Transverse colon (tissue), 4 donors: Measurements from ENCODE around the gene RHOT2. TPM values are rescaled to one million over a fixed set of nuclear protein-coding genes. Genes with fewer than 3 reads are reported as not detected.

ENCODE experiments used
- DNase-seq: peaks from one replicate; pipeline ENCODE4 v3.0.0-alpha.2; 2019
- H3K27ac ChIP-seq, 4 donors: fragments of 200-600 bp; sonication (generic); 2 replicates each; pipeline ENCODE4 v1.5.1; 2016 to 2018; ENCODE audit warnings: inconsistent platforms in 4 of 4
- H3K27me3 ChIP-seq: fragments of 200-600 bp; sonication (generic); 2 replicates; pipeline ENCODE4 v1.5.1; 2017; ENCODE audit warnings: inconsistent platforms
- H3K36me3 ChIP-seq, 4 donors: fragments of 200-600 bp; sonication (generic); 2 replicates each; pipeline ENCODE4 v1.5.1; 2017 to 2019; ENCODE audit warnings: inconsistent platforms in 4 of 4
- H3K4me1 ChIP-seq, 4 donors: fragments of 200-600 bp; sonication (generic); 2 replicates each; pipeline ENCODE4 v1.5.1; 2017 to 2020; ENCODE audit warnings: inconsistent platforms in 4 of 4
- H3K4me3 ChIP-seq, 4 donors: fragments of 200-600 bp; sonication (generic); 1 replicate in 1 of 4; 2 replicates in 3 of 4; pipeline versions ENCODE4 v1.5.1 to v1.6.1; 2017 to 2019; ENCODE audit warnings: inconsistent platforms in 4 of 4
- H3K9me3 ChIP-seq, 2 donors: fragments of 200-600 bp; sonication (generic); 2 replicates each; pipeline ENCODE4 v1.5.1; 2017 to 2019; ENCODE audit warnings: inconsistent platforms in 2 of 2
- CTCF ChIP-seq, 5 experiments: fragments of 200-600 bp in 3 of 5; fragments of 450-650 bp in 2 of 5; sonication (generic) in 3 of 5; IDR thresholded peaks; 1 replicate in 2 of 5; 2 replicates in 3 of 5; pipeline ENCODE4 v1.5.1; 2016 to 2017; ENCODE audit warnings: antibody characterized with exemption in 5 of 5, inconsistent platforms in 3 of 5, mild to moderate bottlenecking in 2 of 5, moderate library complexity in 1 of 5
- EP300 ChIP-seq: sonication (generic); formaldehyde crosslinking; IDR thresholded peaks from one replicate; pipeline ENCODE4 v1.6.1; 2017; ENCODE audit warnings: antibody characterized with exemption, low read depth
- POLR2A ChIP-seq: fragments of 450-650 bp; IDR thresholded peaks from one replicate; pipeline ENCODE4 v1.6.1; 2016; ENCODE audit warnings: antibody characterized with exemption, mild to moderate bottlenecking, moderate library complexity
- POLR2AphosphoS5 ChIP-seq, 3 donors: sonication (generic); formaldehyde crosslinking; IDR thresholded peaks; one replicate each; pipeline ENCODE4 v1.6.1; 2016; ENCODE audit warnings: antibody characterized with exemption in 3 of 3
- WGBS, 2 donors: methylation state at CpG; one replicate each; pipeline ENCODE4 v1.1.5; 2018; ENCODE audit warnings: low coverage in 1 of 2; 5-methylcytosine and 5-hydroxymethylcytosine counted together
- in situ Hi-C, 4 donors: fragments of 200-750 bp; cut with MboI; loops; one replicate each; pipeline versions ENCODE4 v1.15.0 to v1.15.1; 2017; ENCODE audit warnings: low sequenced_read_pairs in 3 of 4, low pct_ligation_motif_present in 1 of 4, low pct_unique_long_range_greater_than_20kb in 1 of 4
- intact Hi-C: fragments of 100-400 bp; cut with DNase I; formaldehyde crosslinking; loops from one replicate; pipeline ENCODE4 v1.15.1; 2023; ENCODE audit warnings: low total_unique reads
- total RNA-seq, 4 donors: library from RNA; depleted of rRNA; stranded (reverse); fragments of >200 nt; gene quantifications; one replicate each; pipeline ENCODE4 v1.1.0, GENCODE V29; 2016

The RHOT2 gene
- total RNA-seq, 4 donors from 2014 or later: 133 to 386 (median 259) TPM

GRCh38 chr16:634051-634670, 33.8 kb upstream of the RHOT2 start:
- Histone ChIP-seq H3K4me1 (peaks cover 11 to 33% (median 28%) of the 10 kb centered on the region in 4 donors), H3K36me3 (no peaks in the 10 kb centered on the region), H3K4me3 (no peak overlapping the region), H3K9me3 (no peaks in the 10 kb centered on the region), H3K27me3 (no peaks in the 10 kb centered on the region), H3K27ac (no peak overlapping the region)
- intact Hi-C loops: no loop called here
- no peak for TF ChIP-seq EP300
- no peak for TF ChIP-seq POLR2A
- no peak for TF ChIP-seq POLR2AphosphoS5 (IDR thresholded peaks at IDR 0.05)
- TF ChIP-seq CTCF (IDR thresholded peaks at IDR 0.05): no peak
- DNase-seq: no peak
- 89% methylated on average over 22 of the region's 22 CpGs; no CpG with 5 or more reads in 1 of the 2 donors for WGBS, 2 donors
- in situ Hi-C loops: no loop called here

GRCh38 chr16:634996-635395, 32.9 kb upstream of the RHOT2 start:
- intact Hi-C loops: no loop called here

GRCh38 chr16:635573-636205, 32.2 kb upstream of the RHOT2 start:
- Histone ChIP-seq H3K4me1 (peaks cover 11 to 25% (median 24%) of the 10 kb centered on the region in 4 donors), H3K9me3 (no peaks in the 10 kb centered on the region), H3K27me3 (no peaks in the 10 kb centered on the region), H3K4me3 (peak overlapping the region; percentile 73 to 94 (median 79)), H3K36me3 (no peaks in the 10 kb centered on the region), H3K27ac (peak overlapping the region; percentile 96 to 100 (median 98))
- no peak for TF ChIP-seq EP300
- TF ChIP-seq POLR2A: no peak
- TF ChIP-seq POLR2AphosphoS5 (IDR thresholded peaks at IDR 0.05): no peak
- TF ChIP-seq CTCF (IDR thresholded peaks at IDR 0.05): no peak
- in situ Hi-C loops: no loop called here
- no peak for DNase-seq
- intact Hi-C loops: loop anchor here (1.0 kb wide), 1 partner anchor 46 kb away; no protein-coding TSS in a partner anchor
- WGBS, 2 donors: 3% methylated on average over 41 of the region's 55 CpGs; no CpG with 5 or more reads in 1 of the 2 donors

More at GRCh38 chr16:634996-635395, 32.9 kb upstream of the RHOT2 start:
- no peak for DNase-seq
- WGBS, 2 donors: 76% methylated on average over 7 of the region's 7 CpGs; no CpG with 5 or more reads in 1 of the 2 donors
- TF ChIP-seq CTCF (IDR thresholded peaks at IDR 0.05) (no peak), EP300 (no peak), POLR2AphosphoS5 (IDR thresholded peaks at IDR 0.05) (no peak), POLR2A (no peak)
- Histone ChIP-seq H3K27me3 (no peaks in the 10 kb centered on the region), H3K9me3 (no peaks in the 10 kb centered on the region), H3K36me3 (no peaks in the 10 kb centered on the region), H3K27ac (no peak overlapping the region), H3K4me3 (peak overlapping the region in 1 of 4 donors; percentile 77), H3K4me1 (peaks cover 11 to 29% (median 28%) of the 10 kb centered on the region in 4 donors)
- in situ Hi-C loops: no loop called here

GRCh38 chr16:636206-637080, 31.5 kb upstream of the RHOT2 start, which contains the start of gene METTL26:
Gene METTL26, minus strand, starts transcription at chr16:636305. Its CDS starts 15 bp downstream, at chr16:636290.
- DNase-seq: peak; percentile 97
- in situ Hi-C loops (no loop called here), intact Hi-C loops (loop anchor here (1.0 kb wide), 1 partner anchor 47 kb away; no protein-coding TSS in a partner anchor)
- WGBS, 2 donors: 0 to 5% methylated on average over 4 to 66 of the region's 91 CpGs
- Histone ChIP-seq H3K4me3 (peak within 1 kb of the TSS; percentile 73 to 94 (median 79)), H3K9me3 (no peaks in the 10 kb centered on the region), H3K27me3 (no peaks in the 10 kb centered on the region), H3K36me3 (no peaks in the 10 kb centered on the region), H3K27ac (peak within 1 kb of the TSS; percentile 96 to 100 (median 98)), H3K4me1 (peaks cover 11 to 22% (median 21%) of the 10 kb centered on the region in 4 donors)
- TF ChIP-seq POLR2A (peak; percentile 61), CTCF (IDR thresholded peaks at IDR 0.05) (peak in 3 of 5 experiments; percentile 3 to 44 (median 20)), POLR2AphosphoS5 (IDR thresholded peaks at IDR 0.05) (peak; percentile 13 to 83 (median 73)), EP300 (no peak)
